ENCODE data around the gene AP3S1. TPM values are rescaled to one million over a fixed set of nuclear protein-coding genes. Genes with fewer than 3 reads are reported as not detected.

Gene AP3S1
- total and polyA plus RNA-seq, 2 of the 13 experiments (the other 11 are each of a cell fraction or from before 2014, with no cell fraction given) = 50.5 to 85.9 TPM

GRCh38 chr5:115962565-115963402 is 121.0 kb downstream of the AP3S1 start (continued):
- TF ChIP-seq TFAP4 (IDR thresholded peaks at IDR 0.05; ENCODE audit: borderline replicate concordance, low read depth) (no peak), ZNF10 (CRISPR knock-in tag; IDR thresholded peaks at IDR 0.05; ENCODE audit: borderline replicate concordance, low read depth) (no peak), NR3C1 (CRISPR knock-in tag; IDR thresholded peaks at IDR 0.05) (no peak), BRD4 (CRISPR knock-in tag; IDR thresholded peaks at IDR 0.05) (no peak), XBP1 (CRISPR knock-in tag; IDR thresholded peaks at IDR 0.05) (no peak), NRL (CRISPR knock-in tag; IDR thresholded peaks at IDR 0.05; ENCODE audit: borderline replicate concordance) (peak; percentile 56; the same call in 1 of the 2 replicates), ZNF501 (CRISPR knock-in tag; IDR thresholded peaks at IDR 0.05) (no peak), BHLHE40 (IDR thresholded peaks at IDR 0.05; ENCODE audit: low read length) (no peak), NFYC (CRISPR knock-in tag; IDR thresholded peaks at IDR 0.05) (no peak), PAX8 (CRISPR knock-in tag; IDR thresholded peaks at IDR 0.05; ENCODE audit: borderline replicate concordance) (no peak), NONO (IDR thresholded peaks at IDR 0.05) (no peak), NONO (CRISPR knock-in tag; conservative IDR thresholded peaks at IDR 0.05) (no peak), ZNF343 (CRISPR knock-in tag; IDR thresholded peaks at IDR 0.05) (no peak), ZKSCAN8 (CRISPR knock-in tag; IDR thresholded peaks at IDR 0.05; ENCODE audit: borderline replicate concordance) (no peak), ZNF850 (CRISPR knock-in tag; conservative IDR thresholded peaks at IDR 0.05) (no peak), ZBTB2 (CRISPR knock-in tag; IDR thresholded peaks at IDR 0.05; ENCODE audit: low read depth) (no peak), MEF2D (CRISPR knock-in tag; IDR thresholded peaks at IDR 0.05) (no peak), GPN1 (CRISPR knock-in tag; IDR thresholded peaks at IDR 0.05; ENCODE audit: borderline replicate concordance) (no peak)
- TF ChIP-seq, protein P1, sequence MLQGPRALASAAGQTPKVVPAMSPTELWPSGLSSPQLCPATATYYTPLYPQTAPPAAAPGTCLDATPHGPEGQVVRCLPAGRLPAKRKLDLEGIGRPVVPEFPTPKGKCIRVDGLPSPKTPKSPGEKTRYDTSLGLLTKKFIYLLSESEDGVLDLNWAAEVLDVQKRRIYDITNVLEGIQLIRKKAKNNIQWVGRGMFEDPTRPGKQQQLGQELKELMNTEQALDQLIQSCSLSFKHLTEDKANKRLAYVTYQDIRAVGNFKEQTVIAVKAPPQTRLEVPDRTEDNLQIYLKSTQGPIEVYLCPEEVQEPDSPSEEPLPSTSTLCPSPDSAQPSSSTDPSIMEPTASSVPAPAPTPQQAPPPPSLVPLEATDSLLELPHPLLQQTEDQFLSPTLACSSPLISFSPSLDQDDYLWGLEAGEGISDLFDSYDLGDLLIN (CRISPR knock-in tag; IDR thresholded peaks at IDR 0.05; ENCODE audit: borderline replicate concordance) = no peak
- TF ChIP-seq, protein P2, sequence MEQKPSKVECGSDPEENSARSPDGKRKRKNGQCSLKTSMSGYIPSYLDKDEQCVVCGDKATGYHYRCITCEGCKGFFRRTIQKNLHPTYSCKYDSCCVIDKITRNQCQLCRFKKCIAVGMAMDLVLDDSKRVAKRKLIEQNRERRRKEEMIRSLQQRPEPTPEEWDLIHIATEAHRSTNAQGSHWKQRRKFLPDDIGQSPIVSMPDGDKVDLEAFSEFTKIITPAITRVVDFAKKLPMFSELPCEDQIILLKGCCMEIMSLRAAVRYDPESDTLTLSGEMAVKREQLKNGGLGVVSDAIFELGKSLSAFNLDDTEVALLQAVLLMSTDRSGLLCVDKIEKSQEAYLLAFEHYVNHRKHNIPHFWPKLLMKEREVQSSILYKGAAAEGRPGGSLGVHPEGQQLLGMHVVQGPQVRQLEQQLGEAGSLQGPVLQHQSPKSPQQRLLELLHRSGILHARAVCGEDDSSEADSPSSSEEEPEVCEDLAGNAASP (CRISPR knock-in tag; IDR thresholded peaks at IDR 0.05; ENCODE audit: borderline replicate concordance) = no peak
- TF ChIP-seq, protein P3, sequence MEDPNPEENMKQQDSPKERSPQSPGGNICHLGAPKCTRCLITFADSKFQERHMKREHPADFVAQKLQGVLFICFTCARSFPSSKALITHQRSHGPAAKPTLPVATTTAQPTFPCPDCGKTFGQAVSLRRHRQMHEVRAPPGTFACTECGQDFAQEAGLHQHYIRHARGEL (CRISPR knock-in tag; IDR thresholded peaks at IDR 0.05) = no peak
- TF ChIP-seq, protein P4, sequence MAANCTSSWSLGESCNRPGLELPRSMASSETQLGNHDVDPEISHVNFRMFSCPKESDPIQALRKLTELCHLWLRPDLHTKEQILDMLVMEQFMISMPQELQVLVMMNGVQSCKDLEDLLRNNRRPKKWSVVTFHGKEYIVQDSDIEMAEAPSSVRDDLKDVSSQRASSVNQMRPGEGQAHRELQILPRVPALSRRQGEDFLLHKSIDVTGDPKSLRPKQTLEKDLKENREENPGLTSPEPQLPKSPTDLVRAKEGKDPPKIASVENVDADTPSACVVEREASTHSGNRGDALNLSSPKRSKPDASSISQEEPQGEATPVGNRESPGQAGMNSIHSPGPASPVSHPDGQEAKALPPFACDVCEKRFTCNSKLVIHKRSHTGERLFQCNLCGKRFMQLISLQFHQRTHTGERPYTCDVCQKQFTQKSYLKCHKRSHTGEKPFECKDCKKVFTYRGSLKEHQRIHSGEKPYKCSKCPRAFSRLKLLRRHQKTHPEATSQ (CRISPR knock-in tag; IDR thresholded peaks at IDR 0.05; ENCODE audit: borderline replicate concordance) = no peak

All from HepG2 (cell line).